Gastroesophageal sphincter (tissue), 4 donors: ENCODE measurements around the gene SMTNL2. TPM values are rescaled to one million over a fixed set of nuclear protein-coding genes. Genes with fewer than 3 reads are reported as not detected.
A peak's percentile ranks its signal among the peaks of the same experiment; 100 is the strongest.
"Not testable (repeated sequence)": the region's sequence is repeated elsewhere in the genome, so short reads cannot be mapped to it uniquely, and the experiment has no call there.

Source experiments
- ATAC-seq: fragments of 150-250 bp; one replicate; pipeline ENCODE4 v1.9.1; 2016; ENCODE audit warnings: mild to moderate bottlenecking, moderate library complexity
- H3K27ac ChIP-seq, 4 donors: fragments of 200-600 bp; sonication (generic) in 3 of 4; 1 replicate in 3 of 4; 2 replicates in 1 of 4; pipeline ENCODE4 v1.5.1; 2016 to 2019
- H3K27me3 ChIP-seq: fragments of 200-600 bp; sonication (generic); one replicate; pipeline ENCODE4 v1.5.1; 2019
- H3K36me3 ChIP-seq, 2 donors: fragments of 200-600 bp; sonication (generic); one replicate each; pipeline ENCODE4 v1.5.1; 2019; ENCODE audit warnings: control low read depth in 1 of 2
- H3K4me1 ChIP-seq, 3 donors: fragments of 200-600 bp; sonication (generic); 1 replicate in 2 of 3; 2 replicates in 1 of 3; pipeline ENCODE4 v1.5.1; 2016 to 2019; ENCODE audit warnings: control low read depth in 2 of 3
- H3K4me3 ChIP-seq, 2 donors: fragments of 200-600 bp; sonication (generic); one replicate each; pipeline ENCODE4 v1.5.1; 2019; ENCODE audit warnings: mild to moderate bottlenecking in 1 of 2, moderate library complexity in 1 of 2
- H3K9me3 ChIP-seq, 3 donors: fragments of 200-600 bp; sonication (generic); one replicate each; pipeline ENCODE4 v1.5.1; 2017 to 2019; ENCODE audit warnings: control low read depth in 2 of 3
- EP300 ChIP-seq: sonication (generic); formaldehyde crosslinking; IDR thresholded peaks from one replicate; pipeline ENCODE4 v1.6.1; 2017; ENCODE audit warnings: antibody characterized with exemption, mild to moderate bottlenecking
- POLR2A ChIP-seq, 2 donors: fragments of 450-650 bp; IDR thresholded peaks; one replicate each; pipeline ENCODE4 v1.6.1; 2017; ENCODE audit warnings: antibody characterized with exemption in 2 of 2, mild to moderate bottlenecking in 2 of 2, moderate library complexity in 1 of 2
- POLR2AphosphoS5 ChIP-seq: sonication (generic); formaldehyde crosslinking; IDR thresholded peaks from one replicate; pipeline ENCODE4 v1.6.1; 2017; ENCODE audit warnings: antibody characterized with exemption
- whole genome bisulfite sequencing, 2 donors: methylation state at CpG; one replicate each; pipeline ENCODE4 v1.1.5; 2018; ENCODE audit warnings: low coverage in 1 of 2; 5-methylcytosine and 5-hydroxymethylcytosine counted together
- total RNA-seq, 4 donors: library from RNA; depleted of rRNA; stranded (reverse); fragments of >200 nt; gene quantifications; one replicate each; pipeline ENCODE4 v1.1.0, GENCODE V29; 2016
- TF ChIP-seq, protein P1 (sequence below), 4 experiments: fragments of 200-600 bp in 2 of 4; fragments of 450-650 bp in 2 of 4; sonication (generic) in 1 of 4; IDR thresholded peaks; one replicate each; pipeline ENCODE4 v1.5.1; 2017 to 2019; ENCODE audit warnings: antibody characterized with exemption in 4 of 4, mild to moderate bottlenecking in 2 of 4, moderate library complexity in 2 of 4

Gene SMTNL2
- total RNA-seq, 4 donors from 2014 or later, result 2.0 to 5.2 (median 3.7) TPM

DNA sequence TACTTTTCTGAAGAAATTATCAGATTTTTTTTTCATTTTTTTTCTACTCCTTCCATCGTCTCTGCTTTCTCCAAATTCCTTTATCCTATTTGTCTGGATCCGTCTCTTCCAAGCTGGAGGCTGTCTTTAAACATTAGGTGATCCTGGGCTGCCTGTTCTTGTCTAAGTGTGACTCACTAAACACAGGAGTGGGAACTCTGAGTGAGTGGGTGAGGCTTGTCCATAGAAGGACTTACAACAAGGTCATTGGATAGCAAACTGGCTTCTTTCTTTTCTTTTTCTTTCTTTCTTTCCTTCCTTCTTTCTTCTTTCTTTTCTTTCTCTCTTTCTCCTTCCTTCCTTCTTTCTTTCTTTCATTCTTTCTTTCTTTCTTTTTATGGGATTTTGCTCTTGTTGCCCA is 38.9 kb downstream of the SMTNL2 start:
- Histone ChIP-seq H3K27me3 (peaks cover 5% of the 10 kb centered on the region), H3K27ac (no peak overlapping the region), H3K9me3 (peaks cover 0 to 9% (median 0%) of the 10 kb centered on the region in 3 donors), H3K4me1 (peaks cover 0 to 23% (median 8%) of the 10 kb centered on the region in 3 donors), H3K4me3 (no peak overlapping the region), H3K36me3 (no peaks in the 10 kb centered on the region)
- no peak for ATAC-seq
- 40% methylated on average over 2 of the region's 2 CpGs; no CpG with 5 or more reads in 1 of the 2 donors for WGBS, 2 donors
- TF ChIP-seq, protein P1, sequence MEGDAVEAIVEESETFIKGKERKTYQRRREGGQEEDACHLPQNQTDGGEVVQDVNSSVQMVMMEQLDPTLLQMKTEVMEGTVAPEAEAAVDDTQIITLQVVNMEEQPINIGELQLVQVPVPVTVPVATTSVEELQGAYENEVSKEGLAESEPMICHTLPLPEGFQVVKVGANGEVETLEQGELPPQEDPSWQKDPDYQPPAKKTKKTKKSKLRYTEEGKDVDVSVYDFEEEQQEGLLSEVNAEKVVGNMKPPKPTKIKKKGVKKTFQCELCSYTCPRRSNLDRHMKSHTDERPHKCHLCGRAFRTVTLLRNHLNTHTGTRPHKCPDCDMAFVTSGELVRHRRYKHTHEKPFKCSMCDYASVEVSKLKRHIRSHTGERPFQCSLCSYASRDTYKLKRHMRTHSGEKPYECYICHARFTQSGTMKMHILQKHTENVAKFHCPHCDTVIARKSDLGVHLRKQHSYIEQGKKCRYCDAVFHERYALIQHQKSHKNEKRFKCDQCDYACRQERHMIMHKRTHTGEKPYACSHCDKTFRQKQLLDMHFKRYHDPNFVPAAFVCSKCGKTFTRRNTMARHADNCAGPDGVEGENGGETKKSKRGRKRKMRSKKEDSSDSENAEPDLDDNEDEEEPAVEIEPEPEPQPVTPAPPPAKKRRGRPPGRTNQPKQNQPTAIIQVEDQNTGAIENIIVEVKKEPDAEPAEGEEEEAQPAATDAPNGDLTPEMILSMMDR (IDR thresholded peaks at IDR 0.05), result no peak
- TF ChIP-seq POLR2A (IDR thresholded peaks at IDR 0.05), result no peak
- TF ChIP-seq EP300, result no peak
- no peak for TF ChIP-seq POLR2AphosphoS5

GRCh38 chr17:4624451-4624911 is 40.2 kb downstream of the SMTNL2 start:
- H3K4me3 ChIP-seq, H3K27ac ChIP-seq, H3K36me3 ChIP-seq, H3K9me3 ChIP-seq, H3K27me3 ChIP-seq, ATAC-seq: not testable (repeated sequence)
- H3K4me1 ChIP-seq, result peaks cover 0 to 23% (median 8%) of the 10 kb centered on the region in 3 donors
- 44 to 86% methylated on average over 1 to 2 of the region's 3 CpGs for WGBS, 2 donors

DNA sequence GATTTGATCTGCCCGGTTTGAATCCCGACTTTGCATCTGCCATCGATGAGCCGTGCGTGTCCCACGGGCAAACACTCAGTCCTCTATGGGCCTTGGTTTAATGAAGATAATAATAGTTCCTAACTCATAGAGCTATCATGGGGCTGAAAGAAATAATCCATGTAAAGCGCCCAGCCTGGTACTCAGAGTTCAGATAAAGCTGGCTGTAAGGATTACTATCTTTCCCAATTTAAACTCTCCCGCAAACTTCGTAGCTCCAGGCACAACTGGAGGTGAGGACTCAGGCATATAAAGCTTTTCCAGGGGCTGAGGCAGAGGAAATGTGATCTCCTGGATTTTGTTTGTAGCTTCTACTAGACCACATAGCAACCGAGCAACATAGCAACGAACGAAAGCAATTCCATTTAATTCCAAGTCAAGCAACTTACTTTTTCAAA is 40.9 kb downstream of the SMTNL2 start:
- H3K4me1 ChIP-seq, result peaks cover 0 to 23% (median 8%) of the 10 kb centered on the region in 3 donors
- no peak for ATAC-seq
- H3K27ac ChIP-seq, result peak overlapping the region in 3 of 4 donors; percentile 5 to 22 (median 12)
- TF ChIP-seq, protein P1 (IDR thresholded peaks at IDR 0.05), result no peak
- TF ChIP-seq POLR2AphosphoS5 (no peak), POLR2A (IDR thresholded peaks at IDR 0.05) (no peak), EP300 (no peak)
- H3K36me3 ChIP-seq, result no peaks in the 10 kb centered on the region
- H3K9me3 ChIP-seq, result peaks cover 0 to 9% (median 0%) of the 10 kb centered on the region in 3 donors
- WGBS, 2 donors, result 47 to 62% methylated on average over 9 to 11 of the region's 12 CpGs
- H3K27me3 ChIP-seq, result no peaks in the 10 kb centered on the region
- no peak overlapping the region for H3K4me3 ChIP-seq

- Histone ChIP-seq H3K27me3 (peaks cover 6% of the 10 kb centered on the region), H3K27ac (no peak overlapping the region), H3K4me3 (no peak overlapping the region), H3K36me3 (no peaks in the 10 kb centered on the region), H3K4me1 (peaks cover 0 to 23% (median 8%) of the 10 kb centered on the region in 3 donors), H3K9me3 (peaks cover 0 to 8% (median 0%) of the 10 kb centered on the region in 3 donors)
- TF ChIP-seq EP300, result no peak
- TF ChIP-seq, protein P1 (IDR thresholded peaks at IDR 0.05), result no peak
- TF ChIP-seq POLR2AphosphoS5, result no peak
- TF ChIP-seq POLR2A (IDR thresholded peaks at IDR 0.05), result no peak
- 65 to 76% methylated on average over 4 of the region's 4 CpGs for WGBS, 2 donors
- no peak for ATAC-seq
Observed at GRCh38 chr17:4626734-4627256, 42.5 kb downstream of the SMTNL2 start.

- 73 to 90% methylated on average over 4 of the region's 8 CpGs for WGBS, 2 donors
- Histone ChIP-seq H3K9me3 (no peaks in the 10 kb centered on the region), H3K4me3 (no peak overlapping the region), H3K27me3 (peaks cover 37% of the 10 kb centered on the region), H3K27ac (no peak overlapping the region), H3K4me1 (no peaks in the 10 kb centered on the region), H3K36me3 (no peaks in the 10 kb centered on the region)
- no peak for ATAC-seq
- no peak for TF ChIP-seq EP300
- TF ChIP-seq, protein P1 (IDR thresholded peaks at IDR 0.05), result no peak
- no peak for TF ChIP-seq POLR2A (IDR thresholded peaks at IDR 0.05)
- TF ChIP-seq POLR2AphosphoS5, result no peak
Observed at GRCh38 chr17:4631431-4631830, 47.1 kb downstream of the SMTNL2 start.
